Subcutaneous adipose tissue (tissue), 4 donors: ENCODE results near the gene C6orf132. TPM values are rescaled to one million over a fixed set of nuclear protein-coding genes. Genes with fewer than 3 reads are reported as not detected.

Experiments
- total RNA-seq, 4 donors: library from RNA; depleted of rRNA; stranded (reverse); fragments of >200 nt; gene quantifications; one replicate each; pipeline ENCODE4 v1.1.0, GENCODE V29; 2016
- TF ChIP-seq, protein P1 (sequence below): fragments of 450-650 bp; IDR thresholded peaks from one replicate; pipeline ENCODE4 v1.5.1; 2016; ENCODE audit warnings: low read depth, mild to moderate bottlenecking, control low read depth, antibody characterized with exemption, moderate library complexity

The C6orf132 gene
- total RNA-seq, 4 donors from 2014 or later = 1.3 to 5.3 (median 2.6) TPM

DNA sequence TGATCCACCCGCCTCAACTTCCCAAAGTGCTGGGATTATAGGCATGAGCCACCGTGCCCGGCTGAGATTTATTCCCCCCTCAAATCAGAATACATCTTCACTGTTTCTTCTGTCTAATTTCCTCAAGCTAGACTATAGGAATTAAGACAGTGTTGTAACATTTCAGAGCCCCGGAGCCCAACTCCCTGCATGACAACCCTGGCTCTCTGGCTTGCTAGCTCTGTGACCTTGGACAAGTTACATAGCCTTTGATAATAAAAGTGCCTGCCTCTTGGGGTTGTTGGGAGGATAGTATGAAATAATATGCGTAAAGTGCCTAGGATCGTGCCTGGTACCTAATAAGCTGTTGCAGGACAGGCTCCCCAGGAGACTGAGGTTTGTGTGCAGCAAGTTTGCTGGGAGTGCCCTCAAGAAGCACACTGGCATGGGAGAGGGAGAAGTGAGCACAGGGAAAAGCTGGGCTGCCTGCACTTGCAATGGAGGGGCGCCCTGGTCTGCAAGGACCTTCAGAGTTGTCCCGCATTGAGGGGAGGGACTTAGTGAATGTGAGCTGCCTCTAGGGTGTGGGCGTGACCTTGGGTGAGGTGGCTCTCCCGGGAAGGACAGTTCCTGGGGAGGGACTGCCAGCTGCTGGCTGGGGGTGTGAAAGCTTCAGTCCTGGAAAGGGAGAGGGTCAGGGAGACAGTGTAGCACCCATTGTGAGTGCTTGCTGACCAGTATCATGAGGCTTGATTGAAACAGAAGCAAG lies 48.7 kb downstream of the C6orf132 start:
- TF ChIP-seq, protein P1, sequence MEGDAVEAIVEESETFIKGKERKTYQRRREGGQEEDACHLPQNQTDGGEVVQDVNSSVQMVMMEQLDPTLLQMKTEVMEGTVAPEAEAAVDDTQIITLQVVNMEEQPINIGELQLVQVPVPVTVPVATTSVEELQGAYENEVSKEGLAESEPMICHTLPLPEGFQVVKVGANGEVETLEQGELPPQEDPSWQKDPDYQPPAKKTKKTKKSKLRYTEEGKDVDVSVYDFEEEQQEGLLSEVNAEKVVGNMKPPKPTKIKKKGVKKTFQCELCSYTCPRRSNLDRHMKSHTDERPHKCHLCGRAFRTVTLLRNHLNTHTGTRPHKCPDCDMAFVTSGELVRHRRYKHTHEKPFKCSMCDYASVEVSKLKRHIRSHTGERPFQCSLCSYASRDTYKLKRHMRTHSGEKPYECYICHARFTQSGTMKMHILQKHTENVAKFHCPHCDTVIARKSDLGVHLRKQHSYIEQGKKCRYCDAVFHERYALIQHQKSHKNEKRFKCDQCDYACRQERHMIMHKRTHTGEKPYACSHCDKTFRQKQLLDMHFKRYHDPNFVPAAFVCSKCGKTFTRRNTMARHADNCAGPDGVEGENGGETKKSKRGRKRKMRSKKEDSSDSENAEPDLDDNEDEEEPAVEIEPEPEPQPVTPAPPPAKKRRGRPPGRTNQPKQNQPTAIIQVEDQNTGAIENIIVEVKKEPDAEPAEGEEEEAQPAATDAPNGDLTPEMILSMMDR = no peak

DNA sequence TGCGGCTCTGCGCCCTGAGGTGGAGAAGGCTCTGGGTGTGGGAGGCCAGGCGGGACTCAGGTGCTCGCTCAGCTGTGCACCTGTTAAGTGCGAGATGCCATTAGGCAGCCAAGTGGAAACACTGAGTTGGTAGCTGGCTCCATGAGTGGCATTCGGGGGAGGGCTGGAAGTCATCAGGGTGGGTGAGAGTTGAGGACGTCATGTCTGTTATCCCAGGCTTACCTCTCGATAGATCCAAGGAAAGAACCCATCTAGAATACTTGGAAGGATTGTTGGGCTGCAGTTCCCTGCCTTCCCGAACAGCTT lies 50.7 kb downstream of the C6orf132 start:
- TF ChIP-seq, protein P1 = no peak

DNA sequence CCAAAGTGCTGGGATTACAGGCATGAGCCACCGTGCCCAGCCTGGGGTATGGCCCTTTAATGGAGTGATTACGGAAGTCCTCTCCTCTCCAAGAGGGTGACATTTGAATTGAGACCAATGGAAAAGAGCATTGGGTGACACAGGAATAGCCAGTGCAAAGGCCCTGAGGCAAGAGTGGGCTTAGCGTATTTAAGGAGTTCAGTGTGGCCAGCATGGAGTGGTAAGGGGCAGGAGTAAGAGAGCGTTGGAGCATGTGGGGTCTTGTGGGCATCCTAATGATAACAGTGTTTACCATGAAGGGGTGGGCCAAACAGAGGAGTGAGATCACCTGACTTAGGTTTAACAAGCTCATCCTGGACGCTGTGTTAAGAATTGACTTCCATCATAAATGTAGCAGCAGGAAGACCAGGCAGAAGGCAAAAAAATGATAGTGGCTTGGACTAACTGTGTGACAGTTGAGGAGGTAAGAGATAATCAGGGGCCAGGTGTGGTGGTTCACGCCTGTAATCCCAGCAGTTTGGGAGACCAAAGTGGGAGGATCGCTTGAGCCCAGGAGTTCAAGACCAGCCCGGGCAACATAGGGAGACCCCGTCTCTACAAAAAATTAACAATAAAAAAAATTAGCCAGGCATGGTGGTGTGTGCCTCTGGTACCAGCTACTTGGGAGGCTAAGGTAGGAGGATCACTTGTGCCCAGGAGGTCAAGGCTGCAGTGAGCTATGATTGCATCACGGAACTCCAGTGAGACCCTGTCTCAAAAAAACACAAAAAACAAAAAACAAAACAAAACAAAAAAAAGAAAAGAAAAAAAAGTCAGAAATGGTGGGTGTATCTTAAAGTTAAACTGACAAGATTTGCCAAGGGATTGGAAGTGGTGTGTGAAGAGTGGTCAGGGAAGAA lies 51.4 kb downstream of the C6orf132 start:
- TF ChIP-seq, protein P1 = no peak

DNA sequence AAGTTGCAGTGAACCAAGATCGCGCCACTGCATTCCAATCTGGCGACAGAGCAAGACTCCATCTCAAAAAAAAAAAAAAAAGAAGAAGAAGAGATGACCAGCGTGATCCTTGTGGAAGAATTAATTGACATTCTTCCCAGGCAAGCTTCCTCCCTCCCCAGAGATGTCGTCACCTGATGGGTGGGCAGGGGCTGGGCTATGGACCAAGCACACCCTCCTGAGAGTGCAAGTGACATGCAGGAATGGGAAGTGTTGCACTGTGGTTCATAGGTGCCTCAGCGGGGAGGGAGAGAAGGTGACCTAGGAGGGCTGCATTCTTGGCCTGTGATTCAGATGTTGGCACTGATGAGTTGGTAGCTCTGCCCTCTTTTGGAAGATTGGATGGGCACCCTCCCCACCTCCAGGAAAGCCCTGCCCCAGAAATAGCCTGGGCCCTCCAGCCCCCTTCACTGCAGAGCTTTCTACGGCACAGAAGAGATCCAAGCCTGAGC lies 54.3 kb downstream of the C6orf132 start:
- TF ChIP-seq, protein P1 = no peak

DNA sequence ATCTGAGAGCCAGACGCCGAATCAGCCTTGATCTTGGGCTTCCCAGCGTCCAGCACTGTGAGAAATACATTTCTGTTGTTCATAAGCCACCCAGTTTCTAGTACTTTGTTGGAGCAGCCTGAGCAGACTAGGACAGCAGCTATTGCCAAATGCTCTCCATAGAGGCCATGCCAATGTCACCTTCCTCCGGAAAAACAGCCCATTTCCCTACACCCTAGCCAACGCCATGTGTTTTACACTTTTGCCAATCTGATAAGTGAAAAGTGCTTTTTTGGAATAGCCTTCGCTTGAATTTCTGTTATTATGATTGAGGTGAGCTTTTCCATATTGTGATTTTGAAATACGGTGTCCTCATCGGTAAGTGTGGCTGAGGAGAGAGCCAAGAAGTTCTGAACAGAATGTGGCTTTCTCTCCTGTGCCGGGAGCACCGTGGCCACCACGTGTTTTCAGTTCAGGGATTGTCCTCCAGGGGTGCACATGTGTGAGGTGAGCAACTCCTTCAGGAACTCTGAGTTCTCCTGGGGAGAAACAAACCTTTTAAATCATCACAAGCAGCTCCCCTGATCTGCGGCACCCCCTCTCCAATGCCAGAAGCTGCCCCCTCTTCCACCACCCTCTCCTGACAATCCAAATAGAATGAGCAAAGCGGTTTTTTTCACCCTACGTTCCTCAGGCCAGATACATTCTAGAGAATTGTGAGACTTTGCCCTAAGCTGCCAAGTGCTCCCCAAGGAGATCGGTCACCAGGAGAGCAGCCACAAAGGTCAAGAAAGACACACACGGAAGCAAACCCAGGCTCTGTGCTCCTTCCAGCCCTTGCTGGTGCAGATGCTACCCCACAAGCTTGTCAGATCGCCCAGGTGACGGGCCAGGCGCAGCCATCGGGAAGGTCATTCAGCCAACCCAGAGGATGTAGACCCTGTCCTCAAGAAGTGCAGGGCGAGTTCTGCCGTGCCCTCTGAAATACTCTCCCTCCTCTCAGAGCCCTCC lies 56.1 kb downstream of the C6orf132 start:
- TF ChIP-seq, protein P1 = no peak

DNA sequence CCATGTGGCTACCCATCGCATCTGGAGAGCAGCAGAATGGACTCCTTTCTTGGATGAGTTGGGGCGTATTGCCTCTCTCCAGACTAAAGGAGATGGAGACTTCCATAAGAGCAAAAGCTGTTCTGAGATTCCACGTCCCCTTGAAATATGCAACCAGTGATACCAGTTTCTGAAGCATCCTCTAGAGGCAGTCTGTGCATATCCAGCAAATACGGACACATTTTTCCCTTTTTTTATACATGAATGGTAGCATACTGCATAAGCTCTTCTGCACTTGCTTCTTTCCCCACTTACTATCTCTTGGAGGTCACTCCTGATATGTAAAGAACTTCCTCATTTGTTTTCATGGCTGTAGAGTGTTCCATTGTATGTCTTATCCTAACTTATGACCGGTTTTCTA lies 57.5 kb downstream of the C6orf132 start:
- TF ChIP-seq, protein P1 = no peak
